Liver (tissue), 9 donors: ENCODE results near the gene BTRC. TPM values are rescaled to one million over a fixed set of nuclear protein-coding genes. Genes with fewer than 3 reads are reported as not detected.
"Not testable (repeated sequence)": the region's sequence is repeated elsewhere in the genome, so short reads cannot be mapped to it uniquely, and the experiment has no call there.

Experiments used
- DNase-seq: peaks from one replicate; pipeline ENCODE4 v3.0.0-alpha.2; 2017; ENCODE audit warnings: low spot score
- H3K27ac ChIP-seq, 2 donors: one replicate each; pipeline ENCODE4 v1.7.0; 2013; ENCODE audit warnings: inconsistent platforms in 2 of 2, low read length in 2 of 2, control low read depth in 1 of 2, low read depth in 1 of 2, mild to moderate bottlenecking in 1 of 2
- H3K27me3 ChIP-seq, 4 donors: one replicate each; pipeline versions ENCODE4 v1.6.1 to v1.7.0; 2013; ENCODE audit warnings: low read length in 3 of 4, inconsistent platforms in 1 of 4, mild to moderate bottlenecking in 1 of 4, moderate library complexity in 1 of 4; ENCODE audit not compliant: control insufficient read depth in 4 of 4, insufficient read depth in 4 of 4
- H3K36me3 ChIP-seq, 4 donors: one replicate each; pipeline versions ENCODE4 v1.6.1 to v1.7.0; 2013; ENCODE audit warnings: low read length in 3 of 4, mild to moderate bottlenecking in 3 of 4, low read depth in 1 of 4, moderate library complexity in 1 of 4; ENCODE audit not compliant: control insufficient read depth in 4 of 4, insufficient read depth in 3 of 4
- H3K4me1 ChIP-seq, 4 donors: one replicate each; pipeline versions ENCODE4 v1.6.1 to v1.7.0; 2013; ENCODE audit warnings: low read length in 3 of 4, mild to moderate bottlenecking in 3 of 4, moderate library complexity in 1 of 4; ENCODE audit not compliant: control insufficient read depth in 4 of 4, insufficient read depth in 4 of 4
- H3K4me3 ChIP-seq, 3 donors: one replicate each; pipeline versions ENCODE4 v1.6.1 to v1.7.0; 2013; ENCODE audit warnings: low read length in 3 of 3, control low read depth in 1 of 3, low read depth in 1 of 3, mild to moderate bottlenecking in 1 of 3
- H3K9ac ChIP-seq, 2 donors: one replicate each; pipeline ENCODE4 v1.7.0; 2013; ENCODE audit warnings: low read length in 2 of 2, mild to moderate bottlenecking in 2 of 2, moderate library complexity in 2 of 2, control low read depth in 1 of 2, low read depth in 1 of 2
- H3K9me3 ChIP-seq, 4 donors: one replicate each; pipeline versions ENCODE4 v1.6.1 to v1.7.0; 2013; ENCODE audit warnings: low read length in 3 of 4; ENCODE audit not compliant: control insufficient read depth in 4 of 4
- ATF3 ChIP-seq: IDR thresholded peaks from 2 replicates; pipeline ENCODE4 v1.6.1; 2016; ENCODE audit warnings: antibody characterized with exemption
- EGR1 ChIP-seq, 2 donors: IDR thresholded peaks; 2 replicates each; pipeline ENCODE4 v1.6.1; 2016 to 2018; ENCODE audit warnings: antibody characterized with exemption in 2 of 2, low read depth in 2 of 2
- GABPA ChIP-seq, 2 donors: IDR thresholded peaks in 1 of 2; conservative IDR thresholded peaks in 1 of 2; 2 replicates each; pipeline ENCODE4 v1.6.1; 2016; ENCODE audit warnings: antibody characterized with exemption in 2 of 2, mild to moderate bottlenecking in 1 of 2, moderate library complexity in 1 of 2
- HNF4A ChIP-seq, 2 donors: conservative IDR thresholded peaks; 2 replicates each; pipeline ENCODE4 v1.6.1; 2016; ENCODE audit warnings: antibody characterized with exemption in 2 of 2, mild to moderate bottlenecking in 2 of 2
- HNF4G ChIP-seq: IDR thresholded peaks from 2 replicates; pipeline ENCODE4 v1.6.1; 2016; ENCODE audit warnings: antibody characterized with exemption
- NR2F2 ChIP-seq: IDR thresholded peaks from 2 replicates; pipeline ENCODE4 v1.6.1; 2016; ENCODE audit warnings: antibody characterized with exemption
- RAD21 ChIP-seq, 2 donors: IDR thresholded peaks; 2 replicates each; pipeline ENCODE4 v1.6.1; 2016; ENCODE audit warnings: antibody characterized with exemption in 2 of 2, mild to moderate bottlenecking in 2 of 2
- SP1 ChIP-seq: IDR thresholded peaks from 2 replicates; pipeline ENCODE4 v1.6.1; 2018; ENCODE audit warnings: antibody characterized with exemption, mild to moderate bottlenecking
- TAF1 ChIP-seq: conservative IDR thresholded peaks from 2 replicates; pipeline ENCODE4 v1.6.1; 2016; ENCODE audit warnings: antibody characterized with exemption, mild to moderate bottlenecking
- YY1 ChIP-seq: IDR thresholded peaks from 2 replicates; pipeline ENCODE4 v1.6.1; 2016; ENCODE audit warnings: antibody characterized with exemption, mild to moderate bottlenecking
- WGBS: extraction: QIAGEN DNeasy Blood & Tissue Kit; methylation state at CpG from one replicate; pipeline ENCODE4 v1.1.7; 2013; 5-methylcytosine and 5-hydroxymethylcytosine counted together
- polyA plus RNA-seq, 2 donors: library from polyadenylated mRNA; stranded (reverse) in 1 of 2; unstranded in 1 of 2; fragments of 200-250 nt in 1 of 2; fragments of >200 nt in 1 of 2; fragmentation: Nextera tagmentation in 1 of 2; extraction: Ambion mirVana in 1 of 2; gene quantifications; one replicate each; pipeline versions ENCODE4 v1.2.1 to v1.2.3, GENCODE V29; 2013 to 2015
- total RNA-seq, 2 donors: library from RNA; depleted of rRNA; stranded (reverse); fragments of >200 nt; gene quantifications; one replicate each; pipeline ENCODE4 v1.2.3, GENCODE V29; 2014
- TF ChIP-seq, protein P1 (sequence below): IDR thresholded peaks from 2 replicates; pipeline ENCODE4 v1.6.1; 2016; ENCODE audit warnings: antibody characterized with exemption, mild to moderate bottlenecking
- TF ChIP-seq, protein P2 (sequence below): IDR thresholded peaks from 2 replicates; pipeline ENCODE4 v1.6.1; 2016; ENCODE audit warnings: antibody characterized with exemption
- donor health status: healthy.
- donor health status: healthy.
- donor health status: healthy.
- donor health status: healthy.
- donor health status: healthy.

The BTRC gene
- total and polyA plus RNA-seq, 4 donors, result 2.7 to 28.2 (median 5.9) TPM

DNA sequence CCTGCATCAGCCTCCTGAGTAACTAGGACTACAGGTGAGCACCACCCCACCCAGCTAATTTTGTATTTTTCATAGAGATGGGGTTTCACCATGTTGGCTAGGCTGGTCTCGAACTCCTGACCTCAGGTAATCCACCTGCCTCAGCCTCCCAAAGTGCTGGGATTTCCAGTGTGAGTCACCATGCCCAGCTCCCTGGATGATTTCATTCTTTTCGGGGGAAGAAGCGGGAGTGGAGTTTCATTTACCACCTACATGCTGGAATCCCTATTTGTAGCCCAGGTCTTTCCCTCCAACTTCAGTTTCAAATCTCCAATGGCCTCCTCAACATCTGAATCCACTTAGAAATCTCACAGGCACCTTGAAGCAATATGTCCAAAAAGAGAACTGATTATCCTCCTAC is 2.9 kb upstream of the BTRC start:
- WGBS, result 90% methylated on average over 3 of the region's 3 CpGs
- H3K36me3 ChIP-seq, result no peaks in the 10 kb centered on the region

GRCh38 chr10:101351477-101351876 is 2.5 kb upstream of the BTRC start:
- TF ChIP-seq, protein P1, sequence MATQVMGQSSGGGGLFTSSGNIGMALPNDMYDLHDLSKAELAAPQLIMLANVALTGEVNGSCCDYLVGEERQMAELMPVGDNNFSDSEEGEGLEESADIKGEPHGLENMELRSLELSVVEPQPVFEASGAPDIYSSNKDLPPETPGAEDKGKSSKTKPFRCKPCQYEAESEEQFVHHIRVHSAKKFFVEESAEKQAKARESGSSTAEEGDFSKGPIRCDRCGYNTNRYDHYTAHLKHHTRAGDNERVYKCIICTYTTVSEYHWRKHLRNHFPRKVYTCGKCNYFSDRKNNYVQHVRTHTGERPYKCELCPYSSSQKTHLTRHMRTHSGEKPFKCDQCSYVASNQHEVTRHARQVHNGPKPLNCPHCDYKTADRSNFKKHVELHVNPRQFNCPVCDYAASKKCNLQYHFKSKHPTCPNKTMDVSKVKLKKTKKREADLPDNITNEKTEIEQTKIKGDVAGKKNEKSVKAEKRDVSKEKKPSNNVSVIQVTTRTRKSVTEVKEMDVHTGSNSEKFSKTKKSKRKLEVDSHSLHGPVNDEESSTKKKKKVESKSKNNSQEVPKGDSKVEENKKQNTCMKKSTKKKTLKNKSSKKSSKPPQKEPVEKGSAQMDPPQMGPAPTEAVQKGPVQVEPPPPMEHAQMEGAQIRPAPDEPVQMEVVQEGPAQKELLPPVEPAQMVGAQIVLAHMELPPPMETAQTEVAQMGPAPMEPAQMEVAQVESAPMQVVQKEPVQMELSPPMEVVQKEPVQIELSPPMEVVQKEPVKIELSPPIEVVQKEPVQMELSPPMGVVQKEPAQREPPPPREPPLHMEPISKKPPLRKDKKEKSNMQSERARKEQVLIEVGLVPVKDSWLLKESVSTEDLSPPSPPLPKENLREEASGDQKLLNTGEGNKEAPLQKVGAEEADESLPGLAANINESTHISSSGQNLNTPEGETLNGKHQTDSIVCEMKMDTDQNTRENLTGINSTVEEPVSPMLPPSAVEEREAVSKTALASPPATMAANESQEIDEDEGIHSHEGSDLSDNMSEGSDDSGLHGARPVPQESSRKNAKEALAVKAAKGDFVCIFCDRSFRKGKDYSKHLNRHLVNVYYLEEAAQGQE, result no peak
- TF ChIP-seq HNF4A (conservative IDR thresholded peaks at IDR 0.05) (no peak), ATF3 (no peak), TAF1 (no peak), EGR1 (IDR thresholded peaks at IDR 0.05; ENCODE audit: low read depth in 2 of 2) (no peak), NR2F2 (no peak), GABPA (IDR thresholded peaks at IDR 0.05 in 1 of 2, conservative IDR thresholded peaks at IDR 0.05 in 1 of 2) (no peak), RAD21 (IDR thresholded peaks at IDR 0.05) (no peak), YY1 (no peak), HNF4G (no peak)
- TF ChIP-seq, protein P2, sequence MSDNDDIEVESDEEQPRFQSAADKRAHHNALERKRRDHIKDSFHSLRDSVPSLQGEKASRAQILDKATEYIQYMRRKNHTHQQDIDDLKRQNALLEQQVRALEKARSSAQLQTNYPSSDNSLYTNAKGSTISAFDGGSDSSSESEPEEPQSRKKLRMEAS, result no peak

More for the DNA sequence above, 2.9 kb upstream of the BTRC start:
- Histone ChIP-seq H3K9ac (no peak overlapping the region), H3K4me1 (peaks cover 0 to 25% (median 16%) of the 10 kb centered on the region in 4 donors), H3K9me3 (no peaks in the 10 kb centered on the region), H3K27ac (no peak overlapping the region), H3K27me3 (no peaks in the 10 kb centered on the region), H3K4me3 (no peak overlapping the region)
- TF ChIP-seq SP1 (no peak), NR2F2 (no peak)
- TF ChIP-seq, protein P2, result no peak
- DNase-seq, result no peak

DNA sequence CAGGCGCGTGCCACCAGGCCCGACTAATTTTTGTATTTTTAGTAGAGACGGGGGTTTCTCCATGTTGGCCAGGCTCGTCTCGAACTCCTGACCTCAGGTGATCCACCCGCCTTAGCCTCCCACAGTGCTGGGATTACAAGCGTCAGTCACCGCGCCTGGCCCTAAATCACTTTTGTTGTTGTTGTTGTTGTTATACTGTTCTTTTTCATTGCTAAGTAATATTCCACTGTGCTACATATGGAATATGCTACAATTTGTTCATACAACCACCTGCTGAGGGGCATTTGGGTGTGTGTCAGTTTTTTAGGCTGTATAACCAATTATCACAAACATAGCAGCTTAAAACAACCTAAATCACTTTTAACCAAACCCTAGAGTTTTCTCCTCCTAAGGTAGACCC is 1.1 kb upstream of the BTRC start:
- not testable (repeated sequence) for H3K9me3 ChIP-seq, H3K36me3 ChIP-seq, H3K4me3 ChIP-seq, H3K27me3 ChIP-seq, DNase-seq, H3K9ac ChIP-seq, H3K27ac ChIP-seq
- H3K4me1 ChIP-seq, result peaks cover 0 to 25% (median 16%) of the 10 kb centered on the region in 4 donors
- 96% methylated on average over 10 of the region's 10 CpGs for WGBS

More at GRCh38 chr10:101351477-101351876, 2.5 kb upstream of the BTRC start:
- Histone ChIP-seq H3K4me1 (peaks cover 0 to 25% (median 16%) of the 10 kb centered on the region in 4 donors), H3K4me3 (no peak overlapping the region), H3K9me3 (no peaks in the 10 kb centered on the region), H3K27me3 (no peaks in the 10 kb centered on the region), H3K36me3 (no peaks in the 10 kb centered on the region), H3K9ac (no peak overlapping the region), H3K27ac (no peak overlapping the region)
- no peak for DNase-seq
